SK-N-SH (cell line): ENCODE data around the gene RFWD3.

ENCODE experiments used
- RAD21 ChIP-seq: IDR thresholded peaks from 2 replicates; pipeline ENCODE4 v1.6.1; 2012; ENCODE audit warnings: mild to moderate bottlenecking, low read length
- USF2 ChIP-seq: fragments of 150-350 bp; IDR thresholded peaks from 2 replicates; pipeline ENCODE4 v1.6.1; 2017; ENCODE audit warnings: antibody characterized with exemption, low read length, low read depth, borderline replicate concordance
- TF ChIP-seq, protein P1 (sequence below): fragments of 200-600 bp; sonication (generic); IDR thresholded peaks from 2 replicates; pipeline ENCODE4 v1.6.1; 2017; ENCODE audit warnings: antibody characterized with exemption, mild to moderate bottlenecking, moderate library complexity

DNA sequence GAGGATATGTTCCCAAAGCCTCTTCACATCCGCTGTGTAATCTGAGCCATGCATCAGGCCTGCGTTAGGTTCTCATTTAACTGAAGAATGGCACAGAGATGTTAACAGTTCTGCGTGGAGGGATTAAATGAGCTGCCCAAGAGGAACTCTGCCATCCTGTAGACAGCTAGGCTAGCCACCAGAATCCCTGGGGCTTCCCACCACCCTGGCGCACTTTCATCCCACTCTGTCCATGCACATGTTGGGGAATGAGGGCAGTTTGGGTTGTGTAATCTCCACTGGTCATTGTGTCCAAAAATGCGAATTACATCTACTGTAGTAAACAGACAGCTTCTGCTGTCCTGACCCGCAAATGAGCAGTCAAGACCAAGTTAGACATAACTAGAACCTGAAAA lies 58.7 kb downstream of the RFWD3 start:
- TF ChIP-seq USF2 (no peak), RAD21 (no peak)
- TF ChIP-seq, protein P1, sequence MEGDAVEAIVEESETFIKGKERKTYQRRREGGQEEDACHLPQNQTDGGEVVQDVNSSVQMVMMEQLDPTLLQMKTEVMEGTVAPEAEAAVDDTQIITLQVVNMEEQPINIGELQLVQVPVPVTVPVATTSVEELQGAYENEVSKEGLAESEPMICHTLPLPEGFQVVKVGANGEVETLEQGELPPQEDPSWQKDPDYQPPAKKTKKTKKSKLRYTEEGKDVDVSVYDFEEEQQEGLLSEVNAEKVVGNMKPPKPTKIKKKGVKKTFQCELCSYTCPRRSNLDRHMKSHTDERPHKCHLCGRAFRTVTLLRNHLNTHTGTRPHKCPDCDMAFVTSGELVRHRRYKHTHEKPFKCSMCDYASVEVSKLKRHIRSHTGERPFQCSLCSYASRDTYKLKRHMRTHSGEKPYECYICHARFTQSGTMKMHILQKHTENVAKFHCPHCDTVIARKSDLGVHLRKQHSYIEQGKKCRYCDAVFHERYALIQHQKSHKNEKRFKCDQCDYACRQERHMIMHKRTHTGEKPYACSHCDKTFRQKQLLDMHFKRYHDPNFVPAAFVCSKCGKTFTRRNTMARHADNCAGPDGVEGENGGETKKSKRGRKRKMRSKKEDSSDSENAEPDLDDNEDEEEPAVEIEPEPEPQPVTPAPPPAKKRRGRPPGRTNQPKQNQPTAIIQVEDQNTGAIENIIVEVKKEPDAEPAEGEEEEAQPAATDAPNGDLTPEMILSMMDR, result no peak
